SK-N-SH treated with all-trans-retinoic acid at 6 μM for 48 hours (cell line): ENCODE data around the gene GREM1.
A peak's percentile ranks its signal among the peaks of the same experiment; 100 is the strongest.

Experiments used
- ATAC-seq: fragments of 200-7000 bp; cut with Tn5 transposase; 3 replicates; pipeline ENCODE4 v1.9.1; 2020; ENCODE audit warnings: mild to moderate bottlenecking, moderate library complexity
- ARNTL ChIP-seq: fragments of 450-650 bp; formaldehyde crosslinking; IDR thresholded peaks from 2 replicates; pipeline ENCODE4 v1.5.0; 2020; ENCODE audit warnings: low read depth, mild to moderate bottlenecking, moderate library complexity, borderline replicate concordance
- BACH2 ChIP-seq: fragments of 250-450 bp; sonication (Bioruptor Pico); IDR thresholded peaks from 2 replicates; pipeline ENCODE4 v1.9.0; 2021; ENCODE audit warnings: mild to moderate bottlenecking, borderline replicate concordance
- CSDC2 ChIP-seq: fragments of 250-450 bp; sonication (Bioruptor Pico); IDR thresholded peaks from 2 replicates; pipeline ENCODE4 v1.5.0; 2020; ENCODE audit warnings: mild to moderate bottlenecking, moderate library complexity
- GLIS3 ChIP-seq: fragments of 250-450 bp; sonication (Bioruptor Pico); IDR thresholded peaks from 2 replicates; pipeline ENCODE4 v1.5.0; 2020; ENCODE audit warnings: mild to moderate bottlenecking, moderate library complexity
- OSR1 ChIP-seq: fragments of 250-450 bp; sonication (Bioruptor Pico); IDR thresholded peaks from 2 replicates; pipeline ENCODE4 v1.8.0; 2022; ENCODE audit warnings: moderate library complexity, mild to moderate bottlenecking, inconsistent platforms
- PPARA ChIP-seq: fragments of 250-450 bp; sonication (Bioruptor Pico); IDR thresholded peaks from 2 replicates; pipeline ENCODE4 v1.5.0; 2020; ENCODE audit warnings: mild to moderate bottlenecking, borderline replicate concordance
- RARB ChIP-seq: fragments of 250-450 bp; sonication (Bioruptor Pico); IDR thresholded peaks from 2 replicates; pipeline ENCODE4 v1.8.0; 2021; ENCODE audit warnings: mild to moderate bottlenecking, moderate library complexity
- SNAI2 ChIP-seq: fragments of 250-450 bp; sonication (Bioruptor Pico); IDR thresholded peaks from 2 replicates; pipeline ENCODE4 v1.5.0; 2020; ENCODE audit warnings: mild to moderate bottlenecking, moderate library complexity
- TCF4 ChIP-seq: fragments of 250-450 bp; sonication (Bioruptor Pico); IDR thresholded peaks from 2 replicates; pipeline ENCODE4 v1.8.0; 2021; ENCODE audit warnings: mild to moderate bottlenecking, moderate library complexity, borderline replicate concordance
- ZC3H10 ChIP-seq: fragments of 250-450 bp; sonication (Bioruptor Pico); IDR thresholded peaks from 2 replicates; pipeline ENCODE4 v1.5.1; 2021; ENCODE audit warnings: mild to moderate bottlenecking, moderate library complexity
- ZFP30 ChIP-seq: fragments of 450-650 bp; formaldehyde crosslinking; IDR thresholded peaks from 2 replicates; pipeline ENCODE4 v1.5.0; 2022; ENCODE audit warnings: mild to moderate bottlenecking, moderate library complexity
- ZNF565 ChIP-seq: fragments of 450-650 bp; formaldehyde crosslinking; conservative IDR thresholded peaks from 2 replicates; pipeline ENCODE4 v1.5.0; 2020; ENCODE audit warnings: low read depth, mild to moderate bottlenecking, moderate library complexity
- ZNF70 ChIP-seq: fragments of 450-650 bp; formaldehyde crosslinking; IDR thresholded peaks from 2 replicates; pipeline ENCODE4 v1.5.0; 2020; ENCODE audit warnings: mild to moderate bottlenecking, moderate library complexity
- TF ChIP-seq, protein P1 (sequence below): fragments of 250-450 bp; sonication (Bioruptor Pico); IDR thresholded peaks from 2 replicates; pipeline ENCODE4 v1.8.0; 2021; ENCODE audit warnings: low read depth, mild to moderate bottlenecking, moderate library complexity, borderline replicate concordance
- TF ChIP-seq, protein P2 (sequence below): fragments of 250-450 bp; sonication (Bioruptor Pico); IDR thresholded peaks from 2 replicates; pipeline ENCODE4 v1.5.1; 2020; ENCODE audit warnings: low read depth, mild to moderate bottlenecking, moderate library complexity
- TF ChIP-seq, protein P3 (sequence below): fragments of 250-450 bp; sonication (Bioruptor Pico); IDR thresholded peaks from 2 replicates; pipeline ENCODE4 v1.5.0; 2020; ENCODE audit warnings: mild to moderate bottlenecking, moderate library complexity
- TF ChIP-seq, protein P4 (sequence below): fragments of 250-450 bp; sonication (Bioruptor Pico); IDR thresholded peaks from 2 replicates; pipeline ENCODE4 v1.5.1; 2021; ENCODE audit warnings: mild to moderate bottlenecking, moderate library complexity
- TF ChIP-seq, protein P5 (sequence below): fragments of 250-450 bp; sonication (Bioruptor Pico); IDR thresholded peaks from 2 replicates; pipeline ENCODE4 v1.8.0; 2020; ENCODE audit warnings: mild to moderate bottlenecking, moderate library complexity, borderline replicate concordance

The GREM1 gene

DNA sequence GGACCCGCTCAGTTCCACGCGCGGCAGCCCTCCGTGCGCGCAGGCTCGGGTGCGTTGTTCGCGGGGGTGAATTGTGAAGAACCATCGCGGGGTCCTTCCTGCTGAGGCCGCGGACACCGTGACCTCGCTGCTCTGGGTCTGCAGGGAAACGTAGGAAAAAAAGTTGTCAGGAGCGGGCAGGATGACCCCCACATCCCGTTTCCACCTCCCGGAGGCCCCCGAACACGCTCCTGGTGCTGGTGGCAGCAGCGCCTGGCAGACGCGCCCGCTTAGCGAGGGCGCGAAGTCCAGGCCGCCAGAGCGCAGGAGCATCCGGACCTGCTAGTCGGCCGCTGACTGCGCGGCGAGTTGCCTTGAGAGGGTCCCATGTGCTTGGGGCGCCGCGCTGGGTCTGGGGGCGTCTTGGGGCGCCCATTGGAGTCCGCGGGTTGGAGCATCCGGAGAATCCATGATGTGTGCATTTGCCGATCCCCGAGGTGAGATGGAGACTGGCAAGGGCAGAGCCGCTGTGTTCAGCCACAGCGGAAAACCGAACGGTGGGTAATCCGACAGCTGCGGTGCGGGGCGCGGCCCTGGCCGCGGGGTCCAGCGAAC lies 520 bp downstream of the GREM1 start:
- TF ChIP-seq, protein P1, sequence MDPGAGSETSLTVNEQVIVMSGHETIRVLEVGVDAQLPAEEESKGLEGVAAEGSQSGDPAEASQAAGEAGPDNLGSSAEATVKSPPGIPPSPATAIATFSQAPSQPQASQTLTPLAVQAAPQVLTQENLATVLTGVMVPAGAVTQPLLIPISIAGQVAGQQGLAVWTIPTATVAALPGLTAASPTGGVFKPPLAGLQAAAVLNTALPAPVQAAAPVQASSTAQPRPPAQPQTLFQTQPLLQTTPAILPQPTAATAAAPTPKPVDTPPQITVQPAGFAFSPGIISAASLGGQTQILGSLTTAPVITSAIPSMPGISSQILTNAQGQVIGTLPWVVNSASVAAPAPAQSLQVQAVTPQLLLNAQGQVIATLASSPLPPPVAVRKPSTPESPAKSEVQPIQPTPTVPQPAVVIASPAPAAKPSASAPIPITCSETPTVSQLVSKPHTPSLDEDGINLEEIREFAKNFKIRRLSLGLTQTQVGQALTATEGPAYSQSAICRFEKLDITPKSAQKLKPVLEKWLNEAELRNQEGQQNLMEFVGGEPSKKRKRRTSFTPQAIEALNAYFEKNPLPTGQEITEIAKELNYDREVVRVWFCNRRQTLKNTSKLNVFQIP (CRISPR knock-in tag) = no peak
- TF ChIP-seq, protein P2, sequence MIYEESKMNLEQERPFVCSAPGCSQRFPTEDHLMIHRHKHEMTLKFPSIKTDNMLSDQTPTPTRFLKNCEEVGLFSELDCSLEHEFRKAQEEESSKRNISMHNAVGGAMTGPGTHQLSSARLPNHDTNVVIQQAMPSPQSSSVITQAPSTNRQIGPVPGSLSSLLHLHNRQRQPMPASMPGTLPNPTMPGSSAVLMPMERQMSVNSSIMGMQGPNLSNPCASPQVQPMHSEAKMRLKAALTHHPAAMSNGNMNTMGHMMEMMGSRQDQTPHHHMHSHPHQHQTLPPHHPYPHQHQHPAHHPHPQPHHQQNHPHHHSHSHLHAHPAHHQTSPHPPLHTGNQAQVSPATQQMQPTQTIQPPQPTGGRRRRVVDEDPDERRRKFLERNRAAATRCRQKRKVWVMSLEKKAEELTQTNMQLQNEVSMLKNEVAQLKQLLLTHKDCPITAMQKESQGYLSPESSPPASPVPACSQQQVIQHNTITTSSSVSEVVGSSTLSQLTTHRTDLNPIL (CRISPR knock-in tag) = no peak
- TF ChIP-seq ZC3H10 (CRISPR knock-in tag) (no peak), OSR1 (no peak), PPARA (CRISPR knock-in tag) (no peak), RARB (CRISPR knock-in tag) (no peak), ZNF70 (CRISPR knock-in tag) (no peak), TCF4 (CRISPR knock-in tag) (no peak), BACH2 (no peak), CSDC2 (CRISPR knock-in tag) (no peak), GLIS3 (no peak)
- TF ChIP-seq, protein P3, sequence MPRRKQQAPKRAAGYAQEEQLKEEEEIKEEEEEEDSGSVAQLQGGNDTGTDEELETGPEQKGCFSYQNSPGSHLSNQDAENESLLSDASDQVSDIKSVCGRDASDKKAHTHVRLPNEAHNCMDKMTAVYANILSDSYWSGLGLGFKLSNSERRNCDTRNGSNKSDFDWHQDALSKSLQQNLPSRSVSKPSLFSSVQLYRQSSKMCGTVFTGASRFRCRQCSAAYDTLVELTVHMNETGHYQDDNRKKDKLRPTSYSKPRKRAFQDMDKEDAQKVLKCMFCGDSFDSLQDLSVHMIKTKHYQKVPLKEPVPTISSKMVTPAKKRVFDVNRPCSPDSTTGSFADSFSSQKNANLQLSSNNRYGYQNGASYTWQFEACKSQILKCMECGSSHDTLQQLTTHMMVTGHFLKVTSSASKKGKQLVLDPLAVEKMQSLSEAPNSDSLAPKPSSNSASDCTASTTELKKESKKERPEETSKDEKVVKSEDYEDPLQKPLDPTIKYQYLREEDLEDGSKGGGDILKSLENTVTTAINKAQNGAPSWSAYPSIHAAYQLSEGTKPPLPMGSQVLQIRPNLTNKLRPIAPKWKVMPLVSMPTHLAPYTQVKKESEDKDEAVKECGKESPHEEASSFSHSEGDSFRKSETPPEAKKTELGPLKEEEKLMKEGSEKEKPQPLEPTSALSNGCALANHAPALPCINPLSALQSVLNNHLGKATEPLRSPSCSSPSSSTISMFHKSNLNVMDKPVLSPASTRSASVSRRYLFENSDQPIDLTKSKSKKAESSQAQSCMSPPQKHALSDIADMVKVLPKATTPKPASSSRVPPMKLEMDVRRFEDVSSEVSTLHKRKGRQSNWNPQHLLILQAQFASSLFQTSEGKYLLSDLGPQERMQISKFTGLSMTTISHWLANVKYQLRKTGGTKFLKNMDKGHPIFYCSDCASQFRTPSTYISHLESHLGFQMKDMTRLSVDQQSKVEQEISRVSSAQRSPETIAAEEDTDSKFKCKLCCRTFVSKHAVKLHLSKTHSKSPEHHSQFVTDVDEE = no peak
- TF ChIP-seq, protein P4, sequence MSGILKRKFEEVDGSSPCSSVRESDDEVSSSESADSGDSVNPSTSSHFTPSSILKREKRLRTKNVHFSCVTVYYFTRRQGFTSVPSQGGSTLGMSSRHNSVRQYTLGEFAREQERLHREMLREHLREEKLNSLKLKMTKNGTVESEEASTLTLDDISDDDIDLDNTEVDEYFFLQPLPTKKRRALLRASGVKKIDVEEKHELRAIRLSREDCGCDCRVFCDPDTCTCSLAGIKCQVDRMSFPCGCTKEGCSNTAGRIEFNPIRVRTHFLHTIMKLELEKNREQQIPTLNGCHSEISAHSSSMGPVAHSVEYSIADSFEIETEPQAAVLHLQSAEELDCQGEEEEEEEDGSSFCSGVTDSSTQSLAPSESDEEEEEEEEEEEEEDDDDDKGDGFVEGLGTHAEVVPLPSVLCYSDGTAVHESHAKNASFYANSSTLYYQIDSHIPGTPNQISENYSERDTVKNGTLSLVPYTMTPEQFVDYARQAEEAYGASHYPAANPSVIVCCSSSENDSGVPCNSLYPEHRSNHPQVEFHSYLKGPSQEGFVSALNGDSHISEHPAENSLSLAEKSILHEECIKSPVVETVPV (CRISPR knock-in tag) = no peak
- TF ChIP-seq, protein P5, sequence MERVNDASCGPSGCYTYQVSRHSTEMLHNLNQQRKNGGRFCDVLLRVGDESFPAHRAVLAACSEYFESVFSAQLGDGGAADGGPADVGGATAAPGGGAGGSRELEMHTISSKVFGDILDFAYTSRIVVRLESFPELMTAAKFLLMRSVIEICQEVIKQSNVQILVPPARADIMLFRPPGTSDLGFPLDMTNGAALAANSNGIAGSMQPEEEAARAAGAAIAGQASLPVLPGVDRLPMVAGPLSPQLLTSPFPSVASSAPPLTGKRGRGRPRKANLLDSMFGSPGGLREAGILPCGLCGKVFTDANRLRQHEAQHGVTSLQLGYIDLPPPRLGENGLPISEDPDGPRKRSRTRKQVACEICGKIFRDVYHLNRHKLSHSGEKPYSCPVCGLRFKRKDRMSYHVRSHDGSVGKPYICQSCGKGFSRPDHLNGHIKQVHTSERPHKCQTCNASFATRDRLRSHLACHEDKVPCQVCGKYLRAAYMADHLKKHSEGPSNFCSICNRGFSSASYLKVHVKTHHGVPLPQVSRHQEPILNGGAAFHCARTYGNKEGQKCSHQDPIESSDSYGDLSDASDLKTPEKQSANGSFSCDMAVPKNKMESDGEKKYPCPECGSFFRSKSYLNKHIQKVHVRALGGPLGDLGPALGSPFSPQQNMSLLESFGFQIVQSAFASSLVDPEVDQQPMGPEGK = no peak
- ATAC-seq = peak; percentile 53

DNA sequence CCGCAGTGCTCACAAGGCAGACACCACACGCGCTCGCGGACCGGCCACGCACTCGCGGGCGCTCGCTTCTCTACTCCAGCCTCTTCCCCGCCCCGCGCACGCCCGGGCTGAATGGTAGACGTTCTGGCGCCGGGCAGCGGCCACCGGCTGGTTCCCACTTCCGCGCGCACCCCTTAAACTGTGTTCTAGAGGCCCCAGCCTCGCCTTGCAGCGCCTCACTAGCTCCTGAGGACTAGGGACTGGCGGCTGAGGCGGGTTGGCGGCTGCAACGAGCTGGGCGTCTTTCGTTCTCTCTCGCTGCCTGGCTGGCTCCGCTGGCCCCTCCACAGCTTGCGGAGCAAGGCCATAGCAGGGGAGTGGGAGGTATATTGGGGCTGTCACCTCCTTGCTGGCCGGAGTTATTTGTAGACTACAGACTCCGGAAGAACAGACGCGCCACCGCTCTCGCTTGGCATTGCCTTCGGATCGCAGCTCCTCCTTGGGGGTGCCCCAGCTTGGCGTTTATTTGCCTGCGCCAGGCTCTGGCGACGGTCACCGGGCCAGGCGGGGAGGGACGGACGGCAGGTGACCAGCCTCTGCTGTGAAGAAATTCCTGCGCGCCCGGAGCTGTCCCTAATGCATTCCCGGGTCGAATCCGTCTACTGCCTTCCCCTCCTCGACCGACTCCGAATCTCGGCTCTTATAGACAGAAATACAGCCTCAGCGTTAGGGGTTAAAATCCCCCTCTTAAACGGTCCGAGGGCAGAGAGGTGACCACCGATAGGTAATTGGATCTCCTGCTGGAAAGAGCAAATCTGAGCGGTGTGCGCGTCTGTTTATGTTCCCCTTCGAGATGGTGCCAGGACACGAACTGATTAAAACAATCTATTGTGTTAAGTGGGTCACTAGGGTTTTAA lies 1.3 kb downstream of the GREM1 start:
- TF ChIP-seq, protein P3 = no peak
- TF ChIP-seq ZC3H10 (CRISPR knock-in tag) (no peak), OSR1 (no peak), PPARA (CRISPR knock-in tag) (no peak), SNAI2 (CRISPR knock-in tag) (no peak), ZNF70 (CRISPR knock-in tag) (no peak)
- ATAC-seq = peak; percentile 51

DNA sequence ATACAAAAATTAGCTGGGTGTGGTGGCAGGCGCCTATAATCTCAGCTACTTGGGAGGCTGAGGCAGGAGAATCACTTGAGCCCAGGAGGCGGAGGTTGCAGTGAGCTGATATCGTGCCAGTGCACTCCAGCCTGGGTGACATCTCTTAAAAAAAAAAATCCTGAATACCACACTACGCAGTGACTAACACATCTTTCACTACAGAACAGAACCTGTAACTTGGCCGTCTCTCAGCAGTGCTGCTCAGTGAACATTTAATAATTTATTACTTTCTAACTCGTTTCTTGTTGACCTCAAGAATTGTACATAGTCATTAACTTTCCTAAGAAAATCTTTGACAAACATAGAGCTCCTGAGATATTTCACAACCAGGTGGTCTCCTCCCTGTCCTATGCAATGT lies 3.8 kb downstream of the GREM1 start:
- ATAC-seq = no peak
- no peak for TF ChIP-seq ZC3H10 (CRISPR knock-in tag)
- TF ChIP-seq, protein P3 = no peak
- no peak for TF ChIP-seq TCF4 (CRISPR knock-in tag)
- no peak for TF ChIP-seq ZNF565
- TF ChIP-seq RARB (CRISPR knock-in tag) = no peak
- no peak for TF ChIP-seq GLIS3
- TF ChIP-seq ARNTL (CRISPR knock-in tag) = no peak
- no peak for TF ChIP-seq SNAI2 (CRISPR knock-in tag)
- TF ChIP-seq ZFP30 (CRISPR knock-in tag) = no peak
- TF ChIP-seq, protein P4 (CRISPR knock-in tag) = no peak
